Measurements from ENCODE around the gene ATP10B. TPM values are rescaled to one million over a fixed set of nuclear protein-coding genes. Genes with fewer than 3 reads are reported as not detected.
"Not testable (repeated sequence)": the region's sequence is repeated elsewhere in the genome, so short reads cannot be mapped to it uniquely, and the experiment has no call there.

Gene ATP10B
- total RNA-seq, 1 experiment from 2014 or later, result not detected

GRCh38 chr5:160844177-160844576, 7.8 kb downstream of the ATP10B start:
- Histone ChIP-seq H3K27me3 (replicated peaks) (no peaks in the 10 kb centered on the region), H3K27ac (no peak overlapping the region)
- no peak for DNase-seq (ENCODE audit: low read depth in 1 of 2, low spot score in 2 of 2)

DNA sequence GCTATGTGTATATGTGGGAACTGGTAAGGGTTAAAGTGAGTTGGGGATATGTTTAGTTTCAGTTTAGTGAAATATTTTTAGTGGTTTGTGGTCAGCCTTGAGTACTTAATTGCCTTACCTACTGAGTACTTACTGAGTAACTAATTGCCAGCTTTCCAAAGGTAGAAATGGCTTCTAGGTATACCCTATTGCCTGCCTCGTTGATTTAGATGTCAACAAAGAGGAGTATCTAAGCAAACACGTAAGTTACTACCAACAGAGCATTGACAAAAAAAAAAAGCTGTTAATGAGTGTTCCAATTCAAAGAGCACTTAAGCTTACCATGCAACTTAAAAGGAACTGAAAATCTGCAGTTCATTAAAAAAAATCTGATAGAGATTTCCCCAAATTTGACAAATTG, 8.8 kb downstream of the ATP10B start:
- DNase-seq (ENCODE audit: low read depth in 1 of 2, low spot score in 2 of 2), result no peak
- Histone ChIP-seq H3K36me3 (no peaks in the 10 kb centered on the region), H3K27ac (no peak overlapping the region), H3K9me3 (replicated peaks) (no peaks in the 10 kb centered on the region), H3K4me1 (replicated peaks) (no peaks in the 10 kb centered on the region), H3K4me3 (no peak overlapping the region), H3K27me3 (replicated peaks) (no peaks in the 10 kb centered on the region)

More at GRCh38 chr5:160844177-160844576, 7.8 kb downstream of the ATP10B start:
- H3K4me1 ChIP-seq (replicated peaks), result no peaks in the 10 kb centered on the region
- H3K4me3 ChIP-seq, result no peak overlapping the region
- no peaks in the 10 kb centered on the region for H3K36me3 ChIP-seq
- H3K9me3 ChIP-seq (replicated peaks), result no peaks in the 10 kb centered on the region

DNA sequence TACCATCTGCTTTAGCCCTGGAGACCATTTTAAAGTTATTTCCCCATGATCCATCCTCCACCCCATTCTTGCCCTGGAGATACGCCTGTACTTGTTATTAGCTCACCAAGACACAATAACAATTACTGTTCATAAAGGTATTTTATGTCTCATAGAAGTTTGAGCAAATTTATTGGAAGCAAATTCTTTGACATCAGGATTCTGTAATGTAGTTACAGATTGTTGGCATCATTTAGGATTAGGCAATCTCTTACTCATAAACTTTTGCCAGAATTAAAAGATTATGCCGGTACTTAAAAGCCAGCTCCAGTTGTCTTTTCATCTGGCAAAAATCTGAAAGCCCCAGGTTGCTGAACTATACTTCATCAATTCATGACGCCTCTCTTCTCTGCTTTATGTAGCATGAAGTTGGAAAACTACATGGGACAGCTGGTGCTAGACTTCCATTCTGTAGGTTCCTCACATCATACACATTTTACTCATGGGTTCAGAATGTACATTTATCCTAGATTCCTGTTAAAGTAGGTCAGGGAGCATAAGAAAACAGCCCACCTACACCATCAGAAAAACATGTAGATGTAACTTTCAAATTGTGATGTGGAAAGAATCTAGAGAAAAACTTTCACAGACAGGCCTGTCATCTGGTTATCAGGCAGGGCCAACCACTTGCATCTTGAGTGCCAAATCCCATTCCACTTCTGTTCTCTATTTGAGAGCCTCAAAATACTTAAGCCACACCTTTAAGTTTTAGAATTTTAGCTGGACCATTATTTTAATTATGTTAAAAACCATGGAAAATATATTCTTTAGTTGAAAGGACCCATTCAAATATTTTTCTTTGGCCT, 14.0 kb downstream of the ATP10B start:
- Histone ChIP-seq H3K4me1 (replicated peaks) (no peaks in the 10 kb centered on the region), H3K27ac (no peak overlapping the region), H3K36me3 (no peaks in the 10 kb centered on the region), H3K4me3 (no peak overlapping the region), H3K27me3 (replicated peaks) (no peaks in the 10 kb centered on the region), H3K9me3 (replicated peaks) (no peaks in the 10 kb centered on the region)
- DNase-seq (ENCODE audit: low read depth in 1 of 2, low spot score in 2 of 2), result no peak

DNA sequence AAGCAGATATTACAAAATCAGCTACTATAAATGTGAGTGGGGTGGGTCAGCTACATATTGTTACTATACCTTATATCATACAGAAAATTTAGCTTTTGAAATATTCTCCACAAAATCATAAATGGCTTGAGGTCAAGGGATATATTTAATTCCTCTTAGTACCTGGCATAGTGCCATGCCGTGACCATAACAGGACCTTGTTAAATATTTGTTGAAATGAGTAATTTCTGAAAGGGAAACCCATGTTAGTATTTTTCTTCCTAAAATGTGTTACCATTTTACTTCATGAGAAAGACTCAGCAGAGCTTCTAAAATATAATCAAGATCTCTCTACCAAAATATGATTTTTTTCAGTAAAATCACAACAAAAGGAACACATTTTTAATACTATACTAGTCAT, 14.8 kb downstream of the ATP10B start:
- H3K4me3 ChIP-seq, result no peak overlapping the region
- no peaks in the 10 kb centered on the region for H3K9me3 ChIP-seq (replicated peaks)
- DNase-seq (ENCODE audit: low read depth in 1 of 2, low spot score in 2 of 2), result no peak
- no peaks in the 10 kb centered on the region for H3K27me3 ChIP-seq (replicated peaks)
- H3K4me1 ChIP-seq (replicated peaks), result no peaks in the 10 kb centered on the region
- no peak overlapping the region for H3K27ac ChIP-seq
- H3K36me3 ChIP-seq, result no peaks in the 10 kb centered on the region

DNA sequence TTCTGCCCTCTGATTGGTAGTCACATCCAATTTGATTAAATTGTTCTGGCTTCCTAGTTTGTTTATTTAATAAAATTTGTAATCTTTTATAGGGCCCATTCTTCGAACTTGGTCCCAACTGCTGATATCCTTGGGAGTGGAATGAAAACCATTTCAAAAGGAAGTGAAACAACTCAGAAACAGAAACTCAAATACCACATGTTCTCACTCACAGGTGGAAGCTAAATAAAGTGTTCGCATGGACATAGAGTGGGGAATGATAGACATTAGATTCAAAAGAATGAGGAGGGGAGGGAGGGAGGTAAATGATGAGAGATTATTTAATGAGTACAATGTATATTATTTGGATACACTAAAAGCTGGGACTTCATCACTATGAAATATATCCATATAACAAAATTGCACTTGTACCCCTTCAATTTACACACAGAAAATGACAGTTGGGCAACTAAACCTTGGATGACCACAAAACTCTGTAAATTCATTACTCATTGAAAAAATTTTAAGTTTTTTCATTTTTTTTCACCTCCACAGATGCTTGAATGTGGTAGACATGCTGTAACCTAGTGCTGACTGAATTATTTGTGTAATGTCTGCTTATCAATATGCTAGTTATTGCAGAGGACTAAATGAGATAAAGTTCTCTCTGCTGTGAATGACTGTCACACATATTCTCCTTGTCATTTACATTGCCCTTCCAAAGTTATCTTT, 16.0 kb downstream of the ATP10B start:
- DNase-seq (ENCODE audit: low read depth in 1 of 2, low spot score in 2 of 2), result no peak
- Histone ChIP-seq H3K4me1 (replicated peaks) (no peaks in the 10 kb centered on the region), H3K9me3 (replicated peaks) (no peaks in the 10 kb centered on the region), H3K27ac (no peak overlapping the region), H3K4me3 (no peak overlapping the region), H3K27me3 (replicated peaks) (no peaks in the 10 kb centered on the region), H3K36me3 (no peaks in the 10 kb centered on the region)

DNA sequence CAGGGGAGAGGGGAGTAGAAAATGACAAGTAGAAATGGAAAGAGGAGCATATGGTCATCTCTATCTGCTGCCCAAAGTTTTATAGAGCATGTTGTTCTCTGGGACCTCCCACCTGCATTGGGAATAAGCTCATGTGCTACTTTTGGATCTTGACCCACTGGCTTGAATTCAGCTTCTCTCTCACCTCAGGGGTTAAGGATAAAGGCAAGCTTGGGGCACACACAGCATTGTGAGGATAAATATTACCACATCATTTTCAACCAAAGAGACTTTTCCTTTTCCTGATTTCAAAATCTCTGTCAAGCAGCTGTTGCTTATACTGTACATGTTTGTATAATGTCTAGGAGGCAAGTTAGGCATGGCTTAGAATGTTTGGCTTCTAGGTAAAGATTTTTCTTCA, 16.6 kb downstream of the ATP10B start:
- no peaks in the 10 kb centered on the region for H3K4me1 ChIP-seq (replicated peaks)
- H3K27me3 ChIP-seq (replicated peaks), result no peaks in the 10 kb centered on the region
- H3K4me3 ChIP-seq, result no peak overlapping the region
- H3K36me3 ChIP-seq, result no peaks in the 10 kb centered on the region
- no peak for DNase-seq (ENCODE audit: low read depth in 1 of 2, low spot score in 2 of 2)
- H3K27ac ChIP-seq, result no peak overlapping the region
- no peaks in the 10 kb centered on the region for H3K9me3 ChIP-seq (replicated peaks)

DNA sequence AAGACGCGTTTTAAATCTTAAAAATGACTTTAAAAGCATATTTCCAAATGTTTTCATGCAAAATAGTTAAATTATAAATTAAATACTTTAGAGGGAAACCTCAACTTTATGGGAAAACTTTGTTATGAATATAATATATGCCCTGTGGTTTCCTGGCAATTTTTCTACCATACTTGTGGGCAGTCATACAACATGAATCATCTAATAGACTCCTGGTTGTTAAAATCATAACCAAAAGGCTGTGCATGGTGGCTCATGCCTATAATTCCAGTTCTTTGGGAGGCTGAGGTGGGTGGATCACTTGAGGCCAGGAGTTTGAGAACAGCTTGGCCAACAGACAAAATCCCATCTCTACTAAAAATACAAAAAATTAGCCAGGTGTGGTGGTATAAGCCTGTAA, 18.2 kb downstream of the ATP10B start:
- no peaks in the 10 kb centered on the region for H3K36me3 ChIP-seq

GRCh38 chr5:160831801-160832200, 20.2 kb downstream of the ATP10B start:
- Histone ChIP-seq H3K4me3 (no peak overlapping the region), H3K36me3 (no peaks in the 10 kb centered on the region), H3K27ac (no peak overlapping the region), H3K4me1 (replicated peaks) (no peaks in the 10 kb centered on the region), H3K27me3 (replicated peaks) (no peaks in the 10 kb centered on the region), H3K9me3 (replicated peaks) (no peaks in the 10 kb centered on the region)
- no peak for DNase-seq (ENCODE audit: low read depth in 1 of 2, low spot score in 2 of 2)

More for the DNA sequence above, 18.2 kb downstream of the ATP10B start:
- H3K4me1 ChIP-seq (replicated peaks), result no peaks in the 10 kb centered on the region
- H3K27ac ChIP-seq, result no peak overlapping the region
- no peaks in the 10 kb centered on the region for H3K27me3 ChIP-seq (replicated peaks)
- DNase-seq (ENCODE audit: low read depth in 1 of 2, low spot score in 2 of 2), result no peak
- no peak overlapping the region for H3K4me3 ChIP-seq
- no peaks in the 10 kb centered on the region for H3K9me3 ChIP-seq (replicated peaks)

- Histone ChIP-seq H3K9me3 (replicated peaks) (peaks cover 14% of the 10 kb centered on the region; the same call in 1 of the 2 replicates), H3K4me3 (no peak overlapping the region), H3K4me1 (replicated peaks) (no peaks in the 10 kb centered on the region), H3K27me3 (replicated peaks) (no peaks in the 10 kb centered on the region), H3K36me3 (no peaks in the 10 kb centered on the region), H3K27ac (no peak overlapping the region)
- DNase-seq (ENCODE audit: low read depth in 1 of 2, low spot score in 2 of 2), result no peak
Measured at GRCh38 chr5:160824301-160825001, 27.6 kb downstream of the ATP10B start.

- H3K36me3 ChIP-seq; H3K4me3 ChIP-seq; H3K27ac ChIP-seq; H3K27me3 ChIP-seq (replicated peaks); H3K9me3 ChIP-seq (replicated peaks); DNase-seq (ENCODE audit: low read depth in 1 of 2, low spot score in 2 of 2); H3K4me1 ChIP-seq (replicated peaks): not testable (repeated sequence)
Measured at GRCh38 chr5:160812996-160813395, 39.0 kb downstream of the ATP10B start.

- H3K27me3 ChIP-seq (replicated peaks), result no peaks in the 10 kb centered on the region
- H3K4me3 ChIP-seq, result no peak overlapping the region
- no peak overlapping the region for H3K27ac ChIP-seq
- no peaks in the 10 kb centered on the region for H3K4me1 ChIP-seq (replicated peaks)
- DNase-seq (ENCODE audit: low read depth in 1 of 2, low spot score in 2 of 2), result no peak
- H3K9me3 ChIP-seq (replicated peaks), result no peaks in the 10 kb centered on the region
- no peaks in the 10 kb centered on the region for H3K36me3 ChIP-seq
Measured at GRCh38 chr5:160805376-160805775, 46.6 kb downstream of the ATP10B start.

DNA sequence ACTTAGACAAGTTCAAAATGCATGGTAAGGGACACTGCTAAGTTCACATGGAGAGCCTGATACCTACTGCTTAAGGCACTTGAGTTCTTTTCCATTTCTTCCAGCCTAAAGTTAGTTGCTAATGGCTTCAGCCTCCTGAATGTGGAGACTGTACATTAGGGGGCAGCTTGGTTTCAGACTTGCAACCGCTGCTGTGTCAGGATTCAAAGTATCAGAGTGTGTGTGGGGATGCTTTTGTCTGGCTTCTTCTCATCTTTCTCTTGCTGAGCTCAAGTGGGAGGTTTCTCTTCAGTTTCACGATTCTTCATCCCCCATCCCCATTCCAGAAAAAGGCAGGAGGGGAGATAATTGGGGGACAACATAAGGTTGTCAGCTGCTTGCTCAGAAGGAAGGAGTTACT, 49.4 kb downstream of the ATP10B start:
- Histone ChIP-seq H3K36me3 (no peaks in the 10 kb centered on the region), H3K4me3 (no peak overlapping the region), H3K27ac (no peak overlapping the region), H3K9me3 (replicated peaks) (no peaks in the 10 kb centered on the region), H3K4me1 (replicated peaks) (no peaks in the 10 kb centered on the region), H3K27me3 (replicated peaks) (no peaks in the 10 kb centered on the region)
- no peak for DNase-seq (ENCODE audit: low read depth in 1 of 2, low spot score in 2 of 2)

- H3K4me1 ChIP-seq (replicated peaks), result no peaks in the 10 kb centered on the region
- no peaks in the 10 kb centered on the region for H3K27me3 ChIP-seq (replicated peaks)
- no peak overlapping the region for H3K4me3 ChIP-seq
- DNase-seq (ENCODE audit: low read depth in 1 of 2, low spot score in 2 of 2), result no peak
- H3K27ac ChIP-seq, result no peak overlapping the region
- H3K36me3 ChIP-seq, result no peaks in the 10 kb centered on the region
- no peaks in the 10 kb centered on the region for H3K9me3 ChIP-seq (replicated peaks)
Measured at GRCh38 chr5:160800375-160801275, 51.4 kb downstream of the ATP10B start.
